ENCODE measurements around the gene INO80.
A peak's percentile ranks its signal among the peaks of the same experiment; 100 is the strongest.
"Not testable (repeated sequence)": the region's sequence is repeated elsewhere in the genome, so short reads cannot be mapped to it uniquely, and the experiment has no call there.

INO80 gene

DNA sequence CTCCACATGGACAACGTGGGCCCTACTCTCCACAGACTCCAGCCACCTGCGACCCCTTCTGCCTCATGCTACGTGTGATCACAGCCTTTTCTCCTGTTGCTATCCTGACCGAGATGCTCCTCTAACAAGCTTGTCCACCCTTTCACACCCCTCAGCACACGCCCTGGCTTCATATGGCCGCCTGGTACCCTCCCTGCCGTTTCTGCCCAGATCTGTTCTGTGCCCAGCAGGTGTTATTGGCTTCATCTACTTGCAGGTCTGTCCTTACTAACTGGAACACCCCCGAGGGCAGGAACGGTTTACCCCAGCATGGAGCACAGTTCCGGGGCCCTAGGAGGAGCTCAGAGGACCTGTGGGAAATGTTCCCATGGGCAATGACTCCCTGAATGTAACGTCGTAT lies 152.9 kb downstream of the INO80 start:
- no peak for DNase-seq (ENCODE audit: low spot score)

DNA sequence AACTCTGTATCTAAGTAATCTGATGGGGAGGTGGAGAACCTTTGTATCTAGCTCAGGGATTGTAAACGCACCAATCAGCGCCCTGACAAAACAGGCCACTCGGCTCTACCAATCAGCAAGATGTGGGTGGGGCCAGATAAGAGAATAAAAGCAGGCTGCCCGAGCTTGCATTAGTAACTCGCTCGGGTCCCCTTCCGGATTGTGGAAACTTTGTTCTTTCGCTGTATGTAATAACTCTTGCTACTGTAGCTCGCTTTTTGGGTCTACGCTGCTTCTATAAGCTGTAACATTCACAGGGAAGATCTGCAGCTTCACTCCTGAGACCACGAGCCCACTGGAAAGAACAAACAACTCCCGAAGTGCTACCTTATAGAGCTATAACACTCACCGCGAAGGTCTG lies 153.8 kb downstream of the INO80 start:
- DNase-seq (ENCODE audit: low spot score), result not testable (repeated sequence)

DNA sequence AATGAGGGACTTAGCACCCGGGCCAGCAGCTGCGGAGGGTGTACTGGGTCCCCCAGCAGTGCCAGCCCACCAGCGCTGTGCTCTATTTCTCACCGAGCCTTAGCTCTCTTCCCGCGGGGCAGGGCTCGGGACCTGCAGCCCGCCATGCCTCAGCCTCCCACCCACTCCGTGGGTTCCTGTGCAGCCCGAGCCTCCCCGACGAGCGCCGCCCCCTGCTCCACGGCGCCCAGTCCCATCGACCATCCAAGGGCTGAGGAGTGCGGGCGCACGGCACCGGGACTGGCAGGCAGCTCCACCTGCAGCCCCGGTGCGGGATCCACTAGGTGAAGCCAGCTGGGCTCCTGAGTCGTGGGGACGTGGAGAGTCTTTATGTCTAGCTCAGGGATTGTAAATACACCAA lies 154.3 kb downstream of the INO80 start:
- not testable (repeated sequence) for DNase-seq (ENCODE audit: low spot score)

DNA sequence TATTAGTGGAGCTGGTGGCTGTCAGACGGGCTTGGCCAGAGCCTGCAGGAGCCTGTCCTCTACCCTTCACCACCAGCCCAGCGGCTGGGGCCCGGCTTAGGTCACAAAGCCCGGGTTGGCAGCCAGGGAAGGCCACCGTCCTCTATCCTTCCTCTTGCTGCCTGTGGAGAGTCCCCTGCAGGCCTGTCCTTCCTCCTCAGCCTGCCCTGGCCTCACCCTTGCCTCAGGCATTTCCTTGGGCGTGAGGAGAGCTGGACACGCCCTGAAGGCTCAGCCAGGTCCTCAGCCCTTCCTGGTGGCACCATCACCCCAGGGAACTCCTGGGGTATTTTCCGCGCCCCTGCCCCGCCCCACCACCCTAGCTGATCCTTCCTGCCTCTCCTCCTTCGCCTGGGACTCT lies 155.2 kb downstream of the INO80 start:
- no peak for DNase-seq (ENCODE audit: low spot score)

DNA sequence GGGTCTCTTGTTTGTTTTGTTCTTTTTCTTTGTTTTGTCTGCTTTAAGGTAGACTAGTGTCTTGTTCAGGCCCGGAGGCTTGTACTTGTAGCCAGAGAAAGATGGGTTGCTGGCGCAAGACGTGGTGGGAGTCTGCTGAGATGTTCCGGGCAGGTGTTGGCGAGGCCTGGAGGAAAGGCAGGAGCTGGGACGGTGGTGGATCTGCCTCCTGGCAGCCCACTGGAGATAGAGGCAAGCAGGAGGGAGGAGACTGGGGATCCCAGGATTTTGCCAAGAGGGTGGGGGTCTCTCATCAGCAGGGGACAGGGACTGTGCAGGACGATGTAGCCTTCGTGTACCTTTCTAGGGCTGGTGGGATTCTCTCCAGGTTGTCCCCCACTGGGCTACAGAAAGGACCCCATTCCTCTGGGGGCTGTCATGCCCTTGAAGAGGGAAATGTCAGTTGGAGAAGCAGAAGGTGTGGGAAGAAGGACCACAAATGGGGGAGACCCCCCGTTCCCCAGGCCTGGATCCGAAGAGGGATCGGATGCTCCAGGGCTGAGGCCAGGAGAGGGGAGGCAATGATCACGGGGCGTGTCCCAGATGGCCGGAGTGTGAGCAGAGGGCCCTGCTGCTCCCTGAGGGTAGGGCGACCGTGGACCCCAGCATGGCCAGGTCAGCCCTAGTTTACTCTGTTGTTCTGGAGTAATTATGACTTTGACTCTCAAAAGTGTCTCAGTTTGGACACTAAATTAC lies 155.8 kb downstream of the INO80 start:
- DNase-seq (ENCODE audit: low spot score), result no peak

DNA sequence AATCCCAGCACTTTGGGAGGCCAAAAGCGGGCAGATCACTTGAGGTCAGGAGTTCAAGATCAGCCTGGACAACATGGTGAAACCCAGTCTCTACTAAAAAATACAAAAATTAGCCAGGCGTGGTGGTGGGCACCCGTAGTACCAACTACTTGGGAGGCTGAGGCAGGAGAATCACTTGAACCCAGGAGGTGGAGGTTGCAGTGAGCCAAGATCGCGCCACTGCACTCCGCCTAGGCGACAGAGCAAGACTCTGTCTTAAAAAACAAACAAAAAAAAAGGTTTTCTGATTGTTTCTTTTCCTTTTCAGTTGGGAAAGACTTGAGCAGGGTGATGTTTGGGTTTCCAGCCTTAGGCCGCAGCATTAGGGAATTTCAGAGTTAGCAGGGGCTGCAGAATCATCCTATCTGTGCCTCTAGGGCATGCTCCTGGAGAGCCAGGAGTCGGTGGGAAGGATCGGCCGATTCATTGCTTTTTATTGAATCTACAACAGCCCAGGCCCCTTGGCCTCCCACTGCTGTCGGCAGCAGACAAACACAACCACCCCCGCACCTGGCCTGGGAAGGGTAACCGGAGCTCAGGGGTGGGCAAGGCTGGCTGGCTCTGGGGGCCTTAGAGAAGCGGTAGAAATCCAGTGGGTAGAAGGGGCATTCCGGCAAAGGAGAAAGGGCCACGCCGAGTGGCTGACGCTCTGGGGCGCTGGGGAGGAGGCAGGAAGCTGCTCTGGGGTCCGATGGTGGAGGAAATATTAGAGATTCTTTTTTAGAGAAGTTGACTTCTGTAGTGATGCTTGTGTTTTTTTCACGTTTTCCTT lies 156.5 kb downstream of the INO80 start:
- DNase-seq (ENCODE audit: low spot score), result no peak

DNA sequence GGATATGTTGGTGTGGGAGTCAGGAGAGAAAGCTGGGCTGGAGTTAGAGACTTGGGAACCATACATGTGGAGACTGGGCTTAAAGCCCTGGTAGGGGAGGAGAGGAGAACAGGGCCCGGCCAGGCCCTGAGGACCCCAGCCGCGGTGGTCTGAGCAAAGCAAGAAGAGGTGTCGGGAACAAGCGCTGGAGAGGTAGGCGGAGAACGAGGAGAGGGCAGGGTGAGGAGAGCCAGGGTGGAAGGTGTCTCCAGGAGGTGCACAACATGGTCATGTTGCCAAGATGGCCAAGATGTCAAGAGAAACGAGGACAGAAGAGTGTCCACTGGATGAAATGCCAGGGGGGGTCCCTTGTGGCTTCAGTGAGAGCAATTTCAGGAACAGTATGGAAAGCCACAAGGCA lies 157.4 kb downstream of the INO80 start:
- no peak for DNase-seq (ENCODE audit: low spot score)

DNA sequence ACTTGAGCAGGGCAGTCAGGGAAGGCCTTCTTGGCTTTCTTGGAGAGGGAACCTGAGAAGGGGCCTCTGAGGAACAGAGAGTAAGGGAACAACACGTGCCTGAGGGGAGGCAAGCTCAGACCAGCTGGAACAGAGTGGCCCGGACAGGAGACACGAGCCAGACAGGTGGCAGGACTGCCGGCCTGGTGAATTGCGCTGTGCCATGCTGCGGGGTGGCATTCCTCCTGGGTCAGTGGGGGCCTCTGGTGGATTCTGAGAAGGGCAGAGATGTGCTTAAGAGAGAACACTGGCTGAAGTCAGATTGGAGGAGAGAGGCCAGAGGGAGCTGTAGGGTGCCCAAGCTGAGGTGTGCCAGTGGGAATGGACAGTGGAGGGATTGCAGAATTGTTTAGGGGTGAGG lies 157.9 kb downstream of the INO80 start:
- no peak for DNase-seq (ENCODE audit: low spot score)

DNA sequence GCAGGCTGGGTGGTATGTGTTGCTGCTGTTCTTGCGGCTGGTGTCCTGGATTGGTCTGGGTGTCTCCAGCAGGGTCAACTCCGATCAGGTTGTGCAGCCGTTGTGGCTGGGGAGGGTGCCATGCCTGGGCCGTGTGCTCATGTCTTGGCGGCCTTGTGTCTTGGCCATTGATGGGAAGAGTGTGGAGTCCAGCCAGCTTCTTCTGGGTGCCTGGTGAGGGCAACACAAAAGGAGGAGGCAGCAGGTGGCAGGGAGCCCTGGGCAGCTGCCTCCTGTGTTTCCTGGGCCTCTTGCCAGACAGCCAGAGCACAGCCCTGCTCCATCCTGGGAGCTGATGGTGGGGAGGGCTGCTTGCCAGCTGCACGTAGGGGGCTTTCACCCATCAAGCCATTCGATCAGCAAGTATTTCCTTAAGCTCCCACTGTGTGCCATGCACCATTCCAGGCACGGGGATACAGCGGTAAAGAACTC lies 158.5 kb downstream of the INO80 start:
- no peak for DNase-seq (ENCODE audit: low spot score)

DNA sequence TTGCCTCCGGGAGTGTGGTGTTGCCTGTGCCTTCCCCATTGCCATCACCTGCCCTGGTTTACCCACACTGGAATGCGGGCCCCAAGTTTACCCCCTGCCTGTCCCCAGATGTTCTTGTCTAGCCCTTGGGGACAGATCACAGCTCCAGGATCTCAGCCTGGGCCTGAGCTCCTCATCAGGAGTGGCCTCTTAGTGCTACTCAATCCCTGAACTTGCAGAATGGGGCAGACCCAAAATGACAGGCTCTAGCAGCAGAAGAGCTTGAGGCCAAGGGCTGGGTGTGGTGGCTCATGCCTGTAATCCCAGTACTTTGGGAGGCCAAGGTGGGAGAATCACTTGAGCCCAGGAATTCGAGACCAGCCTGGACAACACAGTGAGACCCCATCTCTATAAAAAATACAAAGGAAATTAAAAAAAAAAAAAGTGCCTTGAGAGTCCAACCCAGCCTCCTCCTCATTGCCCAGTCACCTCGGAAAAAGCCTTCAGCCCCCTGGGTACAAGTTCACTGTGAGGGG lies 159.0 kb downstream of the INO80 start:
- DNase-seq (ENCODE audit: low spot score), result no peak

DNA sequence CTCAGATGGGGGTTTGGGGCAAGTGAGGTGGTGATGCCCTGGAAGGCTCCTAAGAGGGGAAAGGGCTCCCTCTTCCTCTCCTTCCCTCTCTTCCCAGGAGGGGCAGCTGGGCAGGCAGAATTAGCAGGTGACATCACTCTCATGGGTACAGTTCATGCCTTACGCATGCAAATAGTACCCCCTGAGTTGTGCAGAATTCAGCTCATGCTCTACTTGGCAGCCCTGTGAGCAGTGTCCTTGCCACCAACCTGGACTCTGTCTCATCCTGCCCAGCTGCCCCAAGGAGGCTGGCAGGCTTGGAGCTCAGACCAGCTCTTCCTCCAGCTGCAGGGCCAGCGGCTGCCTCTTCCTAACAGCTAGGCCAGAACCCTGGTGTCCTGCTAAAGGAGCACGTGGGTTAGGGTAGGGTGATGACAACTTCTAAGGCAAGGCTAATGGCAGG lies 159.5 kb downstream of the INO80 start:
- no peak for DNase-seq (ENCODE audit: low spot score)

DNA sequence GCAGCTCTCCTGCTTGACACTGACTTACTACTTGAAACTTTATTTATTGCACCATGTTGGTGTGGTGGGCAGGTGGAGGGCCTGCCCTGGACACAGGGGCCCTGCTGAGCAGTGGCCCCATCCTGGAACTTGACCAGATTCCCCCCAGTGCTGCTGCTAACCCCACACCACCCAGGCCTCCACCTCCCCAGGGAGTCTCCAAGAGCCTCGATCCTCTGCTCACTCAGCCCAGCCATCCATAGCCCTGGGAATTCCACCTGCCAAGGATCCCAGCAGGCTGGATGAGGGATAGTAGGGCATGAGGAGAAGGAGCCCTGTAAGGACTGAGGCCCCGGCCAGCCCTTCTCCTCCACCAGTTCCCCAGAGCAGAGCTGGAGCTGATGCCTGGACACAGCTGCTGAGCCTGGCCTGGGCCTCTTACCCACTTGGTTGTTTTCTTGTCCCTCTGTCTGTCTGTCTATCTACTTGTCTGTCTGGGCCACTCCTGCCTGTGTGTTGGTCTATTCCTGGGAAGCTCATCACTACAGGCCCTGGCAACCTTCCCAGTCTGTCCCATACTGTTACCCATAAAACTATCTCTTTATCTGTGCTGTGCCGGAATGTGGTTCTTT lies 160.0 kb downstream of the INO80 start:
- DNase-seq (ENCODE audit: low spot score), result no peak

DNA sequence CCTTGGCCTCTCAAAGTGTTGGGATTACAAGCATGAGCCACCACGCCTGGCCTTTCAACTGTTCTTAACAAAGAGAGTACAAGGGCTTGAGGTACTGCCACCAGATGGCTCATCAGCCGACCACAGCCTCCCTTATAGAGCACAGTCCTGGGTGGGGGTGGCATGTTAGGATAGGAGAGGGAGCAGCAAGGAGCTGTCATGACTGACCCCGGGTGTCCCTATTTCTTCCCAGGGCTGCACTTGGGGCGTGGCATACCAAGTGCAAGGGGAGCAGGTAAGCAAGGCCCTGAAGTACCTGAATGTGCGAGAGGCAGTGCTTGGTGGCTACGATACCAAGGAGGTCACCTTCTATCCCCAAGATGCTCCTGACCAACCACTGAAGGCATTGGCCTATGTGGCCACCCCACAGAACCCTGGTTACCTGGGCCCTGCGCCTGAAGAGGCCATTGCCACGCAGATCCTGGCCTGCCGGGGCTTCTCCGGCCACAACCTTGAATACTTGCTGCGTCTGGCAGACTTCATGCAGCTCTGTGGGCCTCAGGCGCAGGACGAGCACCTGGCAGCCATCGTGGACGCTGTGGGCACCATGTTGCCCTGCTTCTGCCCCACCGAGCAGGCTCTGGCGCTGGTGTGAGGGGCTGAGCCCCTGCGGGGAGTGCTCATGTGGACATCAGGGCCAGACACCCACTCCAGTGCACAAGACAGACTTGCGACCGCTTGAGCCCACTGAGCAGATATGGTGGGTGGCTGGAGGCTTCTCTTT lies 160.8 kb downstream of the INO80 start:
- no peak for DNase-seq (ENCODE audit: low spot score)

DNA sequence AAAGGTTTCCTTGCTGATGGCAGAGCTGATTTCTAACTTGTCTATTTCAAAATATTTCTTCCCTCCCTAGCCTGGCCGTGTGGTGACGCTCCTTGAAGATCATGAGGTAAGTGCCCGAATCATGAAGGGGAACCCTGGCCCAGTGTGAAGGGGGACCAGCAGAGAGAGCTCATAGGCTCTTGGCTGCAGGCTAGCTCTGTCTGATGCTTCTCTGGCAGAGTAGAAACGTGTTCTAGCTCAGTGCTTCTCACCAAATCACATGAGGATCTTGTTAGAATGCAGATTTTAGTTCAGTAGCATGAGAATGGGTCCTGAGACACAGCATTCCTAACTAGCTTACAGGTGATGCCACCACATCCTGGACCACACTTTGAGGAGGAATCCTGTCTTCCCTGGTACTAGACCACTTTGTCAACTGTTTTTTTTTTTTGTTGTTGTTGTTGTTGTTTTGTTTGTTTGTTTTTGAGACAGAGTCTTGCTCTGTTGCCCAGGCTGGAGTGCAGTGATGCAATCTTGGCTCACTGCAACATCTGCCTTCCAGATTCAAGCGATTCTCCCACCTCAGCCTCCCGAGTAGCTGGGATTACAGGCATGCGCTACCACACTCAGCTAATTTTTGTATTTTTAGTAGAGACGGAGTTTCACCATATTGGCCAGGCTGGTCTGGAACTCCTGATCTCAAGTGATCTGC lies 161.8 kb downstream of the INO80 start:
- not testable (repeated sequence) for DNase-seq (ENCODE audit: low spot score)

DNA sequence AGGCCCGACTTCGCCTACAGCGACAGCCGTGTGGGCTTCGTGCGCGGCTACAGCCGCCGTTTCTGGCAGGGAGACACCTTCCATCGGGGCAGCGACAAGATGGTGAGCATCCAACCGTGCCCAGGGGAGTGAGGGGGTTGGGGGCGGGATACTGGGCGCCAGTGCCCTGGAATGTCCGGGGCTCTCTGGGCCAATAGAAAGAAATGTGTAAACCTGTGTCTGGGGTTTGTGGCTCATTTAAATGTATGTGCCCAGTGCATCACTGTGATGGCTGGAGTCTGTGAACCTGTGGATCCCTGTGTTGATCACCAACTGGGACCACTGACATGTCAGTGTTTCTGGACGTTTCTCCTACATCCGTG lies 162.4 kb downstream of the INO80 start:
- no peak for DNase-seq (ENCODE audit: low spot score)

DNA sequence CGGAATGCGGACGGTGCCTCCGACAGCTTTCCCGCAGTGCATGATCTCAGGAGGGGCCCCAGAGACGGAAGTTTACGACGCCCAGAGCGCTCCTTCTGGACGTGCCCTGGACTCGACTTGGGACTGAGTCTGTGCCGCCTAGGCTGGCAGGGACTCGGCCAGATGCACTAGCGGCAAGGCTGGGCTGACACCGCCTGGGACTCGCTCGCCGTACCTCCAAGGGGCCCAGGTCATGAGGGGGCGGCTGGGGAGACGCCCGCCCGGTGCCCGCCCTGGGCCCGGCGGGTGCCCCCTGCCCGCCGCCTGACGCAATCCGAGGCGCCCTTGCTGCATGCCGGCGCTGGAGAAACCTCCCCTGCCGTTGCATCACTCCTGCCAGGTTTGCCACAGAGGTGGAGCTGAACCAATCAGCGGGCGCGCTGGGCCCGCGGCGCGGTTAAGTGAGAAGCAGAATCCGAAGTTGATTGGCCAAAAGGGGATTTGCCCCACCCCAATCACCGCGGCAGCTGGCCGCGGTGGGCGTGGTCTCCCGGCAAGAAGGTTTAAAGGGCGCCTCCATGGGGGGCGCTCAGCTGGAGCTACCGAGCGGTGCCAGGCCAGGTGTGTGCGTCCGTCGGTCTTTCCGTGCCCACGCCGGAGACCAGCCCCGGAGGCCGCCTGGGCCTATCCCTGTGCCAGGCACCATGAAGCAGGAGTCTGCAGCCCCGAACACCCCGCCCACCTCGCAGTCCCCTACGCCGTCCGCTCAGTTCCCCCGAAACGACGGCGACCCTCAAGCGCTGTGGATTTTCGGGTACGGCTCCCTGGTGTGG lies 163.0 kb downstream of the INO80 start, which contains the start of gene CHAC1:
Gene CHAC1 (plus strand): TSS at position 571 of the 812 bp plus-strand sequence. CDS start 113 bp downstream, at position 684.
- DNase-seq (ENCODE audit: low spot score), result peak; percentile 100

DNA sequence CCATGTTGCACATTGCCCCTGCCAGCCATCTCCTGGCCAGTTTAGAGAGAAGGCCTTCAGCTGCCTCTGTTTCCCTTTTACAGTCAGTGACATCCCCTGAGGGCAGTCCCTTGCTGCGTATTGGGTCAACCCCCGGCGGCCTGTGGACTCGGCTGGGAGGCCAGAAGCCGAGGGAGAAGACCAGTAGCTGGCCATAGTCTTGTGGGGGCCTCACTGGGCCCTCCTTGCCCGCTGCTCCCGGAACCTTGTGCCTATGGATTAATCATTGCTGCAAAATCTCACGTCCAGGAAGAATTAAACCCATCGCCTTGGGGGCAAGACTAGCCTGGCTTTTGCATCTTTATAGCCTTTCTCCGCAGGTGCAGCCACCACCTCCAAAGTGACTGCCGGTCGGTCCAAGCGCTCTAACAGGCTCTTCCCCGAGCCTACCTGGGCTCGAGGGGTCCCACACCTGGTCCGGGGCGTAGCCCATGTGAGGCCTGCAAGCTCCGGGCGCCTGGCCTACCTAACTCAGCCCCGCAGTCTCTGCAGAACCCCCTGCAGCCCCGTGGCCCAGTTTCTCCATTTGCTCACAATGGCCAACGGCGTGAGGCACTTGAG lies 163.7 kb downstream of the INO80 start:
- DNase-seq (ENCODE audit: low spot score), result no peak

DNA sequence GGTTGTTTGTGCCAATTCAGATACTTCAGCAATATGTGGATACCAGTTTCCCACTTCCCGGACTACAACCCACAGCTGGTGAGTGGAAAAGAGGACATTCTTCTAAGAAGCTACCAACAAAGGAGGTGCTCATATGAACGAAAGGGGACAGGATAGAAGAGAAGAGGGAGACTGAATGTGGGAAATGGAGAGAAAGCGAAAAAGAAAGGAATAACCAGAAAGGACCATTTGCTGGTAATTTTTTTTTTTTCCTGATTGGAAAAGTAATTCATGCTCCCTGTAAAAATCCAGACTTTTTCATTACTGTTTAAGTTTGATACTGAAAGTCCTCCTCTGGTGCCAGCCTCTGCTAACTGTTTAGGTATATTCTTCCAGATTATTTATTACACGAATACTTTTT lies 164.3 kb downstream of the INO80 start:
- DNase-seq (ENCODE audit: low spot score), result no peak

DNA sequence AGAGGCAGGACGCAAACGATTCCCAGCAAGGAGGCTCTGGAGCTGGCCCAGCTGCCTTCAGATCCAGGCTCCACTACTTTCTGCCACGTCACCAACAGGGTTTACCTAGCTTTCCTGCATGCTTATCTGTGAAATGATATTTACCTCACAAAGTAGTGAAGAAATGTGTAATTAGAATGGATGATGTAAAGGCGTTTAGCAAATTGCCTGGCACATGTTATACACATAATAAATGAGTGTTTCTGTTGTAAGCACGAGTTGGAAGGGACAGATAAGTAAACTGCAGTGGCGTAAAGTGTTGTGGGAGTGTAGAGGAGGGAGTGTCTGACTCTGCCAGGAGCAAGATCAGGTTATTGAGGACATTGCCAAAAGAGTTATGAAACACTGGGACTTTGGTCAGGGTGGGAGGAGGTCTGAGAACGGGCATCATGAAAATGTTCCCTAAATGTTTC lies 166.3 kb downstream of the INO80 start:
- DNase-seq (ENCODE audit: low spot score), result no peak
